Upper lobe of left lung (tissue), 6 donors: ENCODE measurements around the gene TOP3B. TPM values are rescaled to one million over a fixed set of nuclear protein-coding genes. Genes with fewer than 3 reads are reported as not detected.

Experiments used
- ATAC-seq, 2 donors: fragments of 200-7000 bp; cut with Tn5 transposase; one replicate each; pipeline ENCODE4 v1.9.1; 2022; ENCODE audit warnings: mild to moderate bottlenecking in 2 of 2, moderate library complexity in 2 of 2; ENCODE audit not compliant: low FRiP score in 2 of 2
- DNase-seq, 2 donors: peaks; one replicate each; pipeline ENCODE4 v3.0.0-alpha.2; 2019 to 2020
- H3K27ac ChIP-seq, 4 donors: fragments of 200-600 bp; sonication (generic); one replicate each; pipeline ENCODE4 v1.5.1; 2016 to 2019
- H3K27me3 ChIP-seq, 4 donors: fragments of 200-600 bp; sonication (generic); one replicate each; pipeline ENCODE4 v1.5.1; 2017 to 2019
- H3K36me3 ChIP-seq, 4 donors: fragments of 200-600 bp; sonication (generic); one replicate each; pipeline ENCODE4 v1.5.1; 2016 to 2019
- H3K4me1 ChIP-seq, 4 donors: fragments of 200-600 bp; sonication (generic); one replicate each; pipeline ENCODE4 v1.5.1; 2018 to 2019
- H3K4me3 ChIP-seq, 4 donors: fragments of 200-600 bp; sonication (generic); one replicate each; pipeline ENCODE4 v1.5.1; 2017 to 2019; ENCODE audit warnings: mild to moderate bottlenecking in 2 of 4, moderate library complexity in 1 of 4
- H3K9me3 ChIP-seq, 4 donors: fragments of 200-600 bp; sonication (generic); one replicate each; pipeline ENCODE4 v1.5.1; 2018 to 2019
- EP300 ChIP-seq, 4 donors: sonication (generic); formaldehyde crosslinking; IDR thresholded peaks; one replicate each; pipeline ENCODE4 v1.5.1; 2017; ENCODE audit warnings: antibody characterized with exemption in 4 of 4, control low read depth in 2 of 4
- POLR2A ChIP-seq, 4 donors: fragments of 450-650 bp; IDR thresholded peaks; one replicate each; pipeline ENCODE4 v1.5.1; 2016 to 2017; ENCODE audit warnings: antibody characterized with exemption in 4 of 4, mild to moderate bottlenecking in 2 of 4
- POLR2AphosphoS5 ChIP-seq, 2 donors: sonication (generic); formaldehyde crosslinking; IDR thresholded peaks; one replicate each; pipeline ENCODE4 v1.5.1; 2017; ENCODE audit warnings: antibody characterized with exemption in 2 of 2
- WGBS, 2 donors: methylation state at CpG; one replicate each; pipeline ENCODE4 v1.1.5; 2017 to 2018; 5-methylcytosine and 5-hydroxymethylcytosine counted together
- total RNA-seq, 6 donors: library from RNA; depleted of rRNA in 4 of 6; stranded (reverse); fragments of >200 nt in 4 of 6; gene quantifications; one replicate each; pipeline versions ENCODE4 v1.1.0 to v1.2.1, GENCODE V29; 2016 to 2021
- TF ChIP-seq, protein P1 (sequence below), 6 experiments: fragments of 450-650 bp in 4 of 6; fragments of 200-600 bp in 2 of 6; sonication (generic) in 2 of 6; IDR thresholded peaks; one replicate each; pipeline ENCODE4 v1.5.1; 2016 to 2019; ENCODE audit warnings: antibody characterized with exemption in 6 of 6
- donor health status: DM: no; HTN: no; CAD: no; lungs with moderate emphysema.
- donor health status: DM: no; HTN: yes; CAD: no; lungs with severe emphysema.

Gene TOP3B
- total RNA-seq, 6 donors from 2014 or later = 22.5 to 111 (median 34.0) TPM

DNA sequence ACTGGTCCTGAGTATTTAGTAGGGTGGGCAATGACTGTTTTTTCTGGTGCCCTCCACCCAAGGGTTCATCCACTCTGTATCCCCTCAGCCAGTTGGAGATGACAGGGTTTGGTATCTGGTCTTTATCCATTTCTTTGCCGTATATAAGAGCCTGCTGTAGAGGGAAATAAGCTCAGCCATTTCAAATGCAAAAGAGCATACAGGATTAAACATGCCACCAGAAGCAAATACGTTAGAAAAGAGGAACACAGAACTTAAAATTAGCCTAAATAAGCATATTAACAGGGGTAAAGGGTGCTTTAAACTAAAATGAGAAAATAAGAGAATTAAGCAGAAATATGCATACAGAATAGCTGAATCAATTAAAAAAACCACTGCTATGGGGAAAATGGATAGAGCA is 27.8 kb upstream of the TOP3B start:
- TF ChIP-seq POLR2AphosphoS5 (IDR thresholded peaks at IDR 0.05) (no peak), EP300 (IDR thresholded peaks at IDR 0.05) (no peak), POLR2A (IDR thresholded peaks at IDR 0.05) (no peak)
- TF ChIP-seq, protein P1, sequence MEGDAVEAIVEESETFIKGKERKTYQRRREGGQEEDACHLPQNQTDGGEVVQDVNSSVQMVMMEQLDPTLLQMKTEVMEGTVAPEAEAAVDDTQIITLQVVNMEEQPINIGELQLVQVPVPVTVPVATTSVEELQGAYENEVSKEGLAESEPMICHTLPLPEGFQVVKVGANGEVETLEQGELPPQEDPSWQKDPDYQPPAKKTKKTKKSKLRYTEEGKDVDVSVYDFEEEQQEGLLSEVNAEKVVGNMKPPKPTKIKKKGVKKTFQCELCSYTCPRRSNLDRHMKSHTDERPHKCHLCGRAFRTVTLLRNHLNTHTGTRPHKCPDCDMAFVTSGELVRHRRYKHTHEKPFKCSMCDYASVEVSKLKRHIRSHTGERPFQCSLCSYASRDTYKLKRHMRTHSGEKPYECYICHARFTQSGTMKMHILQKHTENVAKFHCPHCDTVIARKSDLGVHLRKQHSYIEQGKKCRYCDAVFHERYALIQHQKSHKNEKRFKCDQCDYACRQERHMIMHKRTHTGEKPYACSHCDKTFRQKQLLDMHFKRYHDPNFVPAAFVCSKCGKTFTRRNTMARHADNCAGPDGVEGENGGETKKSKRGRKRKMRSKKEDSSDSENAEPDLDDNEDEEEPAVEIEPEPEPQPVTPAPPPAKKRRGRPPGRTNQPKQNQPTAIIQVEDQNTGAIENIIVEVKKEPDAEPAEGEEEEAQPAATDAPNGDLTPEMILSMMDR (IDR thresholded peaks at IDR 0.05) = no peak
- Histone ChIP-seq H3K4me1 (no peaks in the 10 kb centered on the region), H3K4me3 (no peak overlapping the region), H3K36me3 (no peaks in the 10 kb centered on the region), H3K27me3 (no peaks in the 10 kb centered on the region), H3K9me3 (no peaks in the 10 kb centered on the region), H3K27ac (no peak overlapping the region)
- no peak for ATAC-seq
- DNase-seq = no peak
- 40 to 53% methylated on average over 2 of the region's 2 CpGs for WGBS, 2 donors

DNA sequence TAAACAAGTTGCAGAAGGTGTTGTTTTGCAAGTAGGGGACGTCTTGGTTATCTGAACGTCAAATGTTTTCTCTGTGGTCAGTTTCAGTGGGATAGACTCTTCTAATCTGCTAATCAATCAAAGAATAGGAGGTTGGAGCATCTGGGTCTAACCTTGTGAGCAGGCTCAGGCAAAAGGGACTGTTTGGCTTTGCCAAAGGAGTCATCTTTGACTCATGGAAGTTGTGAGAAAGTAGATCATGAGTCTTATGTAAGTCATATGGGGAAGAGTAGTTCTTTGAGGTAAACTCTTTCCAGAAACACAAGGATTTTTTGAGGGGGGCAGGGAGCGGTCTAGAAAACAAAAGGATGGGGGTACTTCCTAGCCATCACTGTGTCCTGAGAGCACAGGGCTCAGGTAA is 27.1 kb upstream of the TOP3B start:
- H3K36me3 ChIP-seq = no peaks in the 10 kb centered on the region
- no peak overlapping the region for H3K4me3 ChIP-seq
- DNase-seq (no peak), ATAC-seq (no peak)
- H3K27me3 ChIP-seq = no peaks in the 10 kb centered on the region
- no peaks in the 10 kb centered on the region for H3K4me1 ChIP-seq
- WGBS, 2 donors = 59 to 68% methylated on average over 3 of the region's 3 CpGs
- no peaks in the 10 kb centered on the region for H3K9me3 ChIP-seq
- H3K27ac ChIP-seq = no peak overlapping the region
- TF ChIP-seq, protein P1 (IDR thresholded peaks at IDR 0.05) = no peak

DNA sequence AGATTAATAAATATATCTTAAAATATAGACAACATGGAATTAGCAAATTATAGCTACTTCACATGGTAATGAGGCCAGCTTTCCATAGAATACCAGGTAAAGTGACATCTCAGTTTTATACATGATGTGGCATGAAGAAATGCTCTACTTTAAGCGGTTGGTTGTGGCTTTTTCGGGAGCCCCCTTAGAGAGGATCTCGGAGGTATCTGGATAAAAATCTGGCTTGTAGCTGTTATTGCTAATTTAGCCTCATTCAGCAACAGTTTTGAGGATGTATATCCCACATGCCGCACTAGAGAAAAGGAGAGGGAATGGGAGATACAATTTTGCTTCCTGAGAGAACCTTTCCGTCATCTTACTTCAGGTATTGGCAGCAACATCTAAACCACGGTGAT is 24.0 kb upstream of the TOP3B start:
- H3K36me3 ChIP-seq = no peaks in the 10 kb centered on the region
- no peaks in the 10 kb centered on the region for H3K4me1 ChIP-seq
- DNase-seq (no peak), ATAC-seq (no peak)
- H3K27me3 ChIP-seq = no peaks in the 10 kb centered on the region
- 88 to 92% methylated on average over 6 of the region's 6 CpGs for WGBS, 2 donors
- TF ChIP-seq EP300 (IDR thresholded peaks at IDR 0.05) (no peak), POLR2A (IDR thresholded peaks at IDR 0.05) (no peak), POLR2AphosphoS5 (IDR thresholded peaks at IDR 0.05) (no peak)
- TF ChIP-seq, protein P1 (IDR thresholded peaks at IDR 0.05) = no peak
- H3K27ac ChIP-seq = no peak overlapping the region
- no peak overlapping the region for H3K4me3 ChIP-seq
- H3K9me3 ChIP-seq = no peaks in the 10 kb centered on the region

DNA sequence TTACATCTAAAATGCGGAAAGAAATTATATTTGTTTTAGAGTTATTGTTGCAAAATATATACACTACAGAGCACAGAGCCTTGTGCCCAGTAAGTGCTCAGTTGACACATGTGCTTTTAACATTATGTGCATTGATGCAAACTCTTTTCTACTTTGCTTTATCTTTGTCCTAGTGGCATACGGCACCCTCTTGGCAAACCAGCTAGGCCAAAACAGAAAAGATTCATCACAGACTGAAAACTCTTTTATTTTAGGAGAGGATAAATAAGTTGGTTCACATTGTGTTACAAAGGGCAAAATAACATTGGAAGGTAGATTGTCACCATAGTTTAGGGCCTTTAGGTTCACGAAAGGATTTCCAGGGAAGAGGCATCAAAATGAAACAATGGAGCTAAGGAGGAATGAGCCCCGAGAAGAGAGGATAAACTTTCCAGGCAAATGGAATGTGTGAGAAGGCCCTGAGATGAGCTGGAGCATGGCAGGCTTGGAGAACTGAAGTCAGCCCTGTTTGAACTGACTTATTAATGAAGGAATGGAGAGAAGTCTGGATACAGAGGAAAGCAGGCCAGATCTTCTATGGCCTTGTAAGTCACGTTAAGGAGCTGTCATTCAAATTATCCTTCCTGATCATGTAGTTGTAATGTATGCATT is 23.5 kb upstream of the TOP3B start:
- no peaks in the 10 kb centered on the region for H3K9me3 ChIP-seq
- no peaks in the 10 kb centered on the region for H3K4me1 ChIP-seq
- WGBS, 2 donors = 77 to 92% methylated on average over 5 of the region's 5 CpGs
- DNase-seq (no peak), ATAC-seq (no peak)
- no peak overlapping the region for H3K4me3 ChIP-seq
- TF ChIP-seq POLR2A (IDR thresholded peaks at IDR 0.05) (no peak), EP300 (IDR thresholded peaks at IDR 0.05) (no peak), POLR2AphosphoS5 (IDR thresholded peaks at IDR 0.05) (no peak)
- TF ChIP-seq, protein P1 (IDR thresholded peaks at IDR 0.05) = no peak
- no peaks in the 10 kb centered on the region for H3K27me3 ChIP-seq
- H3K36me3 ChIP-seq = no peaks in the 10 kb centered on the region
- no peak overlapping the region for H3K27ac ChIP-seq

DNA sequence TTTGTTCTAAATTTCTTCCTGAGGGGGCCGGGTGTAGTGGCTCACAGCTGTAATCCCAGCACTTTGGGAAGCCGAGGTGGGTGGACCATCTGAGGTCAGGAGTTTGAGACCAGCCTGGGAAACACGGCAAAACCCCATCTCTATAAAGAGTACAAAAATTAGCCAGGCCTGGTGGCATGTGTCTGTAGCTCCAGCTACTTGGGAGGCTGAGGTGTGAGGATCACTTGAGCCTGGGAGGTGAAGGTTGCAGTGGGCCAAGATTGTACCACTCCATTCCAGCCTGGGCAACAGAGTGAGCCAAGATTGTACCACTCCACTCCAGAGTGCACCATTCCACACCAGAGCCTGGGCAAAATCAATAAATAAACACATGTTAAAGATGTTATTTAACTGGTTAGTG is 20.6 kb upstream of the TOP3B start:
- ATAC-seq (no peak), DNase-seq (no peak)
- H3K27me3 ChIP-seq = no peaks in the 10 kb centered on the region
- WGBS, 2 donors = 81 to 84% methylated on average over 3 of the region's 3 CpGs
- H3K4me3 ChIP-seq = no peak overlapping the region
- TF ChIP-seq POLR2AphosphoS5 (IDR thresholded peaks at IDR 0.05) (no peak), EP300 (IDR thresholded peaks at IDR 0.05) (no peak), POLR2A (IDR thresholded peaks at IDR 0.05) (no peak)
- TF ChIP-seq, protein P1 (IDR thresholded peaks at IDR 0.05) = no peak
- H3K9me3 ChIP-seq = no peaks in the 10 kb centered on the region
- no peaks in the 10 kb centered on the region for H3K36me3 ChIP-seq
- no peak overlapping the region for H3K27ac ChIP-seq
- H3K4me1 ChIP-seq = no peaks in the 10 kb centered on the region
